Measurements from ENCODE around the gene WSCD2.
"Not testable (repeated sequence)": the region's sequence is repeated elsewhere in the genome, so short reads cannot be mapped to it uniquely, and the experiment has no call there.

Gene WSCD2

GRCh38 chr12:108210001-108210400 is 80.9 kb downstream of the WSCD2 start:
- POLR2A ChIA-PET: no interaction called here
- TF ChIP-seq FOXA1 (IDR thresholded peaks at IDR 0.05): no peak
- no peak for TF ChIP-seq CTBP1 (IDR thresholded peaks at IDR 0.05; ENCODE audit: borderline replicate concordance)
- no peak for TF ChIP-seq SUZ12 (IDR thresholded peaks at IDR 0.05)
- TF ChIP-seq HDGF (IDR thresholded peaks at IDR 0.05; ENCODE audit: borderline replicate concordance): no peak
- no peak for TF ChIP-seq ZNF384 (IDR thresholded peaks at IDR 0.05)
- TF ChIP-seq FOXK2 (IDR thresholded peaks at IDR 0.05): no peak
- TF ChIP-seq ARNT (IDR thresholded peaks at IDR 0.05): no peak
- TF ChIP-seq ELF4 (IDR thresholded peaks at IDR 0.05): no peak
- TF ChIP-seq TARDBP (IDR thresholded peaks at IDR 0.05): no peak
- CTCF ChIA-PET: no interaction called here
- DNase-seq (ENCODE audit: extremely low spot score): no peak

GRCh38 chr12:108211157-108211556 is 82.1 kb downstream of the WSCD2 start:
- TF ChIP-seq TARDBP (IDR thresholded peaks at IDR 0.05) (no peak), FOXA1 (IDR thresholded peaks at IDR 0.05) (no peak), LEF1 (IDR thresholded peaks at IDR 0.05; ENCODE audit: borderline replicate concordance) (no peak), HDGF (IDR thresholded peaks at IDR 0.05; ENCODE audit: borderline replicate concordance) (no peak), PKNOX1 (IDR thresholded peaks at IDR 0.05) (no peak), NFRKB (IDR thresholded peaks at IDR 0.05) (no peak)
- DNase-seq (ENCODE audit: extremely low spot score): no peak
- ChIA-PET POLR2A (no interaction called here), CTCF (no interaction called here)

- CTCF ChIA-PET: no interaction called here
- TF ChIP-seq FOXM1 (IDR thresholded peaks at IDR 0.05; ENCODE audit: borderline replicate concordance) (no peak), ARNT (IDR thresholded peaks at IDR 0.05) (no peak), BHLHE40 (IDR thresholded peaks at IDR 0.05; ENCODE audit: borderline replicate concordance) (no peak), NFRKB (IDR thresholded peaks at IDR 0.05) (no peak), PKNOX1 (IDR thresholded peaks at IDR 0.05) (no peak), HDGF (IDR thresholded peaks at IDR 0.05; ENCODE audit: borderline replicate concordance) (no peak), TARDBP (IDR thresholded peaks at IDR 0.05) (no peak)
- POLR2A ChIA-PET: no interaction called here
- no peak for DNase-seq (ENCODE audit: extremely low spot score)
These were observed 84.9 kb downstream of the WSCD2 start for GRCh38 chr12:108213871-108214445.

- CTCF ChIA-PET: no interaction called here
- peak; percentile 38 for DNase-seq (ENCODE audit: extremely low spot score)
- POLR2A ChIA-PET: no interaction called here
- TF ChIP-seq ELF4 (IDR thresholded peaks at IDR 0.05): no peak
- no peak for TF ChIP-seq HDGF (IDR thresholded peaks at IDR 0.05; ENCODE audit: borderline replicate concordance)
- no peak for TF ChIP-seq PKNOX1 (IDR thresholded peaks at IDR 0.05)
- no peak for TF ChIP-seq SUZ12 (IDR thresholded peaks at IDR 0.05)
These were observed 85.4 kb downstream of the WSCD2 start for GRCh38 chr12:108214486-108214885.

- ChIA-PET POLR2A (no interaction called here), CTCF (no interaction called here)
- no peak for DNase-seq (ENCODE audit: extremely low spot score)
- TF ChIP-seq SP1 (IDR thresholded peaks at IDR 0.05) (no peak), L3MBTL2 (conservative IDR thresholded peaks at IDR 0.05) (no peak)
These were observed 86.4 kb downstream of the WSCD2 start for GRCh38 chr12:108215458-108215857.

- POLR2A ChIA-PET: no interaction called here
- TF ChIP-seq PKNOX1 (IDR thresholded peaks at IDR 0.05) (no peak), HDGF (IDR thresholded peaks at IDR 0.05; ENCODE audit: borderline replicate concordance) (no peak), BHLHE40 (IDR thresholded peaks at IDR 0.05; ENCODE audit: borderline replicate concordance) (no peak), FOXA1 (IDR thresholded peaks at IDR 0.05) (no peak), LEF1 (IDR thresholded peaks at IDR 0.05; ENCODE audit: borderline replicate concordance) (no peak), CTBP1 (IDR thresholded peaks at IDR 0.05; ENCODE audit: borderline replicate concordance) (no peak), SUZ12 (IDR thresholded peaks at IDR 0.05) (no peak), NFRKB (IDR thresholded peaks at IDR 0.05) (no peak), ZNF384 (IDR thresholded peaks at IDR 0.05) (no peak), TARDBP (IDR thresholded peaks at IDR 0.05) (no peak), SP1 (IDR thresholded peaks at IDR 0.05) (no peak), FOXM1 (IDR thresholded peaks at IDR 0.05; ENCODE audit: borderline replicate concordance) (no peak), ELF4 (IDR thresholded peaks at IDR 0.05) (no peak), L3MBTL2 (conservative IDR thresholded peaks at IDR 0.05) (no peak), FOXK2 (IDR thresholded peaks at IDR 0.05) (no peak), ARNT (IDR thresholded peaks at IDR 0.05) (no peak)
- no peak for DNase-seq (ENCODE audit: extremely low spot score)
- CTCF ChIA-PET: no interaction called here
These were observed 89.8 kb downstream of the WSCD2 start for GRCh38 chr12:108218921-108219320.

GRCh38 chr12:108225101-108225500 is 96.0 kb downstream of the WSCD2 start:
- CTCF ChIA-PET; POLR2A ChIA-PET; DNase-seq (ENCODE audit: extremely low spot score): not testable (repeated sequence)

All from HEK293T (cell line).